GM12878 (cell line): ENCODE results near the gene TMEM263. TPM values are rescaled to one million over a fixed set of nuclear protein-coding genes. Genes with fewer than 3 reads are reported as not detected.

Source experiments
- ATAC-seq: fragments of 200-7000 bp; cut with Tn5 transposase; 3 replicates; pipeline ENCODE4 v1.9.1; 2020; ENCODE audit warnings: mild to moderate bottlenecking, moderate library complexity
- BruUV-seq: library from RNA; stranded (reverse); fragments of 400-500 nt; replicated peaks from 2 replicates; lab custom pipeline; 2021; lab: Mats Ljungman, UMichigan
- CTCF ChIA-PET: fragments of 300-600 bp; sonication (Branson Sonifier 250); formaldehyde crosslinking; extraction: SDS; loops from one replicate; lab custom pipeline; 2021; ENCODE audit warnings: inconsistent platforms; lab: Yijun Ruan, JAX
- POLR2A ChIA-PET: fragments of 350-600 bp; formaldehyde crosslinking; extraction: SDS; loops from one replicate; lab custom pipeline; 2021; ENCODE audit warnings: inconsistent platforms; lab: Charles Lee
- RAD21 ChIA-PET: fragments of 300-600 bp; sonication (Branson Sonifier 250); formaldehyde crosslinking; loops from one replicate; lab custom pipeline; 2023; ENCODE audit warnings: antibody characterized with exemption; ENCODE audit not compliant: unreplicated experiment; lab: Charles Lee
- SMC1A ChIA-PET: fragments of 300-600 bp; sonication (Branson Sonifier 250); formaldehyde crosslinking; loops from one replicate; lab custom pipeline; 2023; ENCODE audit not compliant: unreplicated experiment, uncharacterized antibody; lab: Charles Lee
- DNase-seq: peaks from one replicate; pipeline ENCODE4 v3.0.0-alpha.2; 2011; ENCODE audit warnings: low read depth, low spot score
- FAIRE-seq: peaks from 3 replicates; lab custom pipeline; 2011; peaks lifted over from hg19 to GRCh38; lab: Jason Lieb, UNC
- H2AFZ ChIP-seq: 2 replicates; pipeline ENCODE4 v1.6.0; 2011; ENCODE audit warnings: low read depth, low read length, control low read depth; ENCODE audit not compliant: control insufficient read depth
- H3K27ac ChIP-seq: 2 replicates; pipeline ENCODE4 v1.5.1; 2011; ENCODE audit warnings: control low read depth; ENCODE audit not compliant: control insufficient read depth, insufficient read depth
- H3K27me3 ChIP-seq, 2 experiments: replicated peaks in 1 of 2; 2 replicates each; pipeline versions ENCODE4 v1.6.0 to v1.6.1; 2011; ENCODE audit warnings: low read length in 1 of 2; ENCODE audit not compliant: control insufficient read depth in 2 of 2, insufficient read depth in 2 of 2
- H3K36me3 ChIP-seq, 2 experiments: 2 replicates each; pipeline ENCODE4 v1.5.1; 2011; ENCODE audit warnings: low read length in 1 of 2; ENCODE audit not compliant: control insufficient read depth in 2 of 2, insufficient read depth in 2 of 2
- H3K4me1 ChIP-seq: 2 replicates; pipeline ENCODE4 v1.6.1; 2011; ENCODE audit warnings: mild to moderate bottlenecking, low read length, moderate library complexity, mixed read lengths; ENCODE audit not compliant: control insufficient read depth, insufficient read depth
- H3K4me2 ChIP-seq: 2 replicates; pipeline ENCODE4 v1.6.0; 2011; ENCODE audit warnings: control low read depth; ENCODE audit not compliant: control insufficient read depth, insufficient read depth
- H3K4me3 ChIP-seq: fragments of 200-600 bp; sonication (generic); 2 replicates; pipeline ENCODE4 v1.5.1; 2016
- H3K79me2 ChIP-seq: 2 replicates; pipeline ENCODE4 v1.6.0; 2011; ENCODE audit warnings: low read length; ENCODE audit not compliant: control insufficient read depth, insufficient read depth
- H3K9ac ChIP-seq: 2 replicates; pipeline ENCODE4 v1.8.0; 2011; ENCODE audit warnings: low read length, control low read depth, mixed read lengths; ENCODE audit not compliant: control insufficient read depth, insufficient read depth
- H3K9me3 ChIP-seq: replicated peaks from 3 replicates; pipeline ENCODE4 v1.5.1; 2011; ENCODE audit warnings: mild to moderate bottlenecking, low read length; ENCODE audit not compliant: control insufficient read depth, insufficient read depth
- H4K20me1 ChIP-seq: 2 replicates; pipeline ENCODE4 v1.6.0; 2011; ENCODE audit not compliant: control insufficient read depth, insufficient read depth
- CBFB ChIP-seq: IDR thresholded peaks from 2 replicates; pipeline ENCODE4 v1.6.1; 2016; ENCODE audit warnings: antibody characterized with exemption, low read depth
- CHD1 ChIP-seq: IDR thresholded peaks from 2 replicates; pipeline ENCODE4 v1.6.1; 2012; ENCODE audit warnings: low read depth, low read length, improper control_type of control experiment
- JUND ChIP-seq: IDR thresholded peaks from 2 replicates; pipeline ENCODE4 v1.6.1; 2012; ENCODE audit warnings: low read depth, mild to moderate bottlenecking, low read length, improper control_type of control experiment, moderate library complexity
- KAT2A ChIP-seq: conservative IDR thresholded peaks from 2 replicates; pipeline ENCODE4 v1.6.1; 2011; ENCODE audit warnings: low read depth, low read length; ENCODE audit not compliant: control insufficient read depth
- MYC ChIP-seq: IDR thresholded peaks from 2 replicates; pipeline ENCODE4 v1.6.1; 2011; ENCODE audit warnings: mild to moderate bottlenecking, low read length, moderate library complexity, inconsistent platforms; ENCODE audit not compliant: insufficient read depth, insufficient replicate concordance, insufficient read length, severe bottlenecking
- NFIC ChIP-seq: IDR thresholded peaks from 2 replicates; pipeline ENCODE4 v1.6.1; 2012; ENCODE audit warnings: low read depth, mild to moderate bottlenecking, inconsistent platforms, low read length, moderate library complexity
- NR2C2 ChIP-seq: IDR thresholded peaks from 2 replicates; pipeline ENCODE4 v1.6.1; 2011; ENCODE audit warnings: borderline replicate concordance, low read depth; ENCODE audit not compliant: control insufficient read depth, insufficient read length
- PAX8 ChIP-seq: fragments of 450-650 bp; IDR thresholded peaks from 2 replicates; pipeline ENCODE4 v1.6.1; 2017; ENCODE audit warnings: mild to moderate bottlenecking, moderate library complexity
- RBBP5 ChIP-seq: fragments of 200-600 bp; sonication (generic); conservative IDR thresholded peaks from 2 replicates; pipeline ENCODE4 v1.6.1; 2016
- SIX5 ChIP-seq: IDR thresholded peaks from 2 replicates; pipeline ENCODE4 v1.6.1; 2011; ENCODE audit warnings: mild to moderate bottlenecking, low read depth, low read length, moderate library complexity; ENCODE audit not compliant: severe bottlenecking
- ZNF217 ChIP-seq: fragments of 450-650 bp; IDR thresholded peaks from 2 replicates; pipeline ENCODE4 v1.6.1; 2017; ENCODE audit warnings: antibody characterized with exemption, mild to moderate bottlenecking
- WGBS: methylation state at CpG from one replicate; pipeline ENCODE4 v1.1.6; 2016; ENCODE audit warnings: low lambda C conversion rate; ENCODE audit not compliant: insufficient replicate concordance, insufficient coverage; ENCODE audit errors: missing lambda C conversion rate; 5-methylcytosine and 5-hydroxymethylcytosine counted together
- in situ Hi-C: fragments of 300-500 bp; cut with MboI; formaldehyde crosslinking; loops from 9 replicates; pipeline ENCODE4 v1.14.3; 2018; ENCODE audit warnings: mixed read lengths
- intact Hi-C: fragments of 100-400 bp; cut with micrococcal nuclease; formaldehyde crosslinking; loops from one replicate; pipeline ENCODE4 v1.14.2; 2022; ENCODE audit not compliant: unreplicated experiment
- polyA plus RNA-seq, 11 experiments: library from polyadenylated mRNA; depleted of rRNA in 4 of 11; unstranded in 6 of 11; stranded (reverse) in 5 of 11; fragments of >200 nt; fragmentation: Nextera tagmentation in 4 of 11; fragmentation: Illumina TruSeq in 1 of 11; extraction: Ambion mirVana in 4 of 11; extraction: Trizol in 1 of 11; gene quantifications; 1 replicate in 1 of 11; 2 replicates in 10 of 11; pipeline versions ENCODE4 v1.2.1 to v1.2.3, GENCODE V29; 2011 to 2016; ENCODE audit warnings: inconsistent platforms in 2 of 11, missing spikeins in 2 of 11, low read depth in 1 of 11
- total RNA-seq, 4 experiments: library from RNA; depleted of rRNA in 3 of 4; stranded (reverse); fragments of >200 nt in 3 of 4; fragmentation: Illumina TruSeq in 1 of 4; extraction: Trizol in 1 of 4; gene quantifications; 2 replicates each; pipeline versions ENCODE4 v1.2.1 to v1.2.3, GENCODE V29; 2013 to 2021
- TF ChIP-seq, protein P1 (sequence below): fragments of 450-650 bp; IDR thresholded peaks from 2 replicates; pipeline ENCODE4 v1.6.1; 2017; ENCODE audit warnings: low read depth, mild to moderate bottlenecking, moderate library complexity
- TF ChIP-seq, protein P2 (sequence below): fragments of 450-650 bp; formaldehyde crosslinking; IDR thresholded peaks from 2 replicates; pipeline ENCODE4 v1.5.0; 2022; ENCODE audit warnings: mild to moderate bottlenecking, missing genetic modification characterization

TMEM263 gene
- total and polyA plus RNA-seq, 10 of the 15 experiments (the other 5 are each of a cell fraction or from before 2014, with no cell fraction given) = 15.4 to 41.3 (median 27.6) TPM

- no peaks in the 10 kb centered on the region; the same call in 1 of the 3 replicates for H3K9me3 ChIP-seq
- ATAC-seq = no peak
- no TSS peak for BruUV-seq
- no peak overlapping the region for H3K27ac ChIP-seq
- H3K27me3 ChIP-seq = no peaks in the 10 kb centered on the region; a peak in 1 of 4 replicates
- no peak overlapping the region for H2AFZ ChIP-seq
- H3K9ac ChIP-seq = no peak overlapping the region
- H3K36me3 ChIP-seq = no peaks in the 10 kb centered on the region
- no peaks in the 10 kb centered on the region for H4K20me1 ChIP-seq
- WGBS = 57% methylated on average over 1 of the region's 1 CpG
- ChIA-PET POLR2A (no interaction called here), RAD21 (no interaction called here), SMC1A (interaction anchor here (0.5 kb wide), 1 partner anchor 513 kb away, joined by 3 read pairs; no protein-coding TSS in a partner anchor), CTCF (no interaction called here)
- no peak for FAIRE-seq
- H3K4me1 ChIP-seq = no peaks in the 10 kb centered on the region
- TF ChIP-seq PAX8 (no peak), KAT2A (no peak), CHD1 (no peak), SIX5 (no peak), NFIC (no peak), ZNF217 (no peak)
- no peak overlapping the region for H3K4me3 ChIP-seq
- DNase-seq = no peak
- intact Hi-C loops (no loop called here), in situ Hi-C loops (no loop called here)
- H3K79me2 ChIP-seq = no peaks in the 10 kb centered on the region
- no peak overlapping the region for H3K4me2 ChIP-seq
Measured at GRCh38 chr12:106926657-106927056, 29.1 kb upstream of the TMEM263 start.

GRCh38 chr12:106934277-106934676 lies 21.4 kb upstream of the TMEM263 start:
- CTCF ChIA-PET = no interaction called here
- intact Hi-C loops = no loop called here
- WGBS = 64% methylated on average over 3 of the region's 3 CpGs
- TF ChIP-seq CBFB (no peak), MYC (no peak), NR2C2 (no peak), JUND (no peak), RBBP5 (no peak), KAT2A (no peak), NFIC (no peak)
- TF ChIP-seq, protein P1, sequence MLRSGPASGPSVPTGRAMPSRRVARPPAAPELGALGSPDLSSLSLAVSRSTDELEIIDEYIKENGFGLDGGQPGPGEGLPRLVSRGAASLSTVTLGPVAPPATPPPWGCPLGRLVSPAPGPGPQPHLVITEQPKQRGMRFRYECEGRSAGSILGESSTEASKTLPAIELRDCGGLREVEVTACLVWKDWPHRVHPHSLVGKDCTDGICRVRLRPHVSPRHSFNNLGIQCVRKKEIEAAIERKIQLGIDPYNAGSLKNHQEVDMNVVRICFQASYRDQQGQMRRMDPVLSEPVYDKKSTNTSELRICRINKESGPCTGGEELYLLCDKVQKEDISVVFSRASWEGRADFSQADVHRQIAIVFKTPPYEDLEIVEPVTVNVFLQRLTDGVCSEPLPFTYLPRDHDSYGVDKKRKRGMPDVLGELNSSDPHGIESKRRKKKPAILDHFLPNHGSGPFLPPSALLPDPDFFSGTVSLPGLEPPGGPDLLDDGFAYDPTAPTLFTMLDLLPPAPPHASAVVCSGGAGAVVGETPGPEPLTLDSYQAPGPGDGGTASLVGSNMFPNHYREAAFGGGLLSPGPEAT = no peak
- TF ChIP-seq, protein P2, sequence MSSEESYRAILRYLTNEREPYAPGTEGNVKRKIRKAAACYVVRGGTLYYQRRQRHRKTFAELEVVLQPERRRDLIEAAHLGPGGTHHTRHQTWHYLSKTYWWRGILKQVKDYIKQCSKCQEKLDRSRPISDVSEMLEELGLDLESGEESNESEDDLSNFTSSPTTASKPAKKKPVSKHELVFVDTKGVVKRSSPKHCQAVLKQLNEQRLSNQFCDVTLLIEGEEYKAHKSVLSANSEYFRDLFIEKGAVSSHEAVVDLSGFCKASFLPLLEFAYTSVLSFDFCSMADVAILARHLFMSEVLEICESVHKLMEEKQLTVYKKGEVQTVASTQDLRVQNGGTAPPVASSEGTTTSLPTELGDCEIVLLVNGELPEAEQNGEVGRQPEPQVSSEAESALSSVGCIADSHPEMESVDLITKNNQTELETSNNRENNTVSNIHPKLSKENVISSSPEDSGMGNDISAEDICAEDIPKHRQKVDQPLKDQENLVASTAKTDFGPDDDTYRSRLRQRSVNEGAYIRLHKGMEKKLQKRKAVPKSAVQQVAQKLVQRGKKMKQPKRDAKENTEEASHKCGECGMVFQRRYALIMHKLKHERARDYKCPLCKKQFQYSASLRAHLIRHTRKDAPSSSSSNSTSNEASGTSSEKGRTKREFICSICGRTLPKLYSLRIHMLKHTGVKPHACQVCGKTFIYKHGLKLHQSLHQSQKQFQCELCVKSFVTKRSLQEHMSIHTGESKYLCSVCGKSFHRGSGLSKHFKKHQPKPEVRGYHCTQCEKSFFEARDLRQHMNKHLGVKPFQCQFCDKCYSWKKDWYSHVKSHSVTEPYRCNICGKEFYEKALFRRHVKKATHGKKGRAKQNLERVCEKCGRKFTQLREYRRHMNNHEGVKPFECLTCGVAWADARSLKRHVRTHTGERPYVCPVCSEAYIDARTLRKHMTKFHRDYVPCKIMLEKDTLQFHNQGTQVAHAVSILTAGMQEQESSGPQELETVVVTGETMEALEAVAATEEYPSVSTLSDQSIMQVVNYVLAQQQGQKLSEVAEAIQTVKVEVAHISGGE (CRISPR knock-in tag) = no peak

More at GRCh38 chr12:106934277-106934676, 21.4 kb upstream of the TMEM263 start:
- Histone ChIP-seq H3K79me2 (no peaks in the 10 kb centered on the region), H3K4me2 (no peak overlapping the region), H3K36me3 (no peaks in the 10 kb centered on the region), H3K9me3 (no peaks in the 10 kb centered on the region), H3K9ac (no peak overlapping the region), H4K20me1 (no peaks in the 10 kb centered on the region), H2AFZ (no peak overlapping the region), H3K27me3 (no peaks in the 10 kb centered on the region; a peak in 1 of 4 replicates), H3K27ac (no peak overlapping the region), H3K4me3 (no peak overlapping the region), H3K4me1 (no peaks in the 10 kb centered on the region)
- FAIRE-seq = no peak
- in situ Hi-C loops = no loop called here
- DNase-seq = no peak
- SMC1A ChIA-PET = no interaction called here
- ATAC-seq = no peak
- RAD21 ChIA-PET = no interaction called here
- POLR2A ChIA-PET = no interaction called here
- BruUV-seq = no TSS peak
